ENCODE measurements around the gene PYGM.

DNA sequence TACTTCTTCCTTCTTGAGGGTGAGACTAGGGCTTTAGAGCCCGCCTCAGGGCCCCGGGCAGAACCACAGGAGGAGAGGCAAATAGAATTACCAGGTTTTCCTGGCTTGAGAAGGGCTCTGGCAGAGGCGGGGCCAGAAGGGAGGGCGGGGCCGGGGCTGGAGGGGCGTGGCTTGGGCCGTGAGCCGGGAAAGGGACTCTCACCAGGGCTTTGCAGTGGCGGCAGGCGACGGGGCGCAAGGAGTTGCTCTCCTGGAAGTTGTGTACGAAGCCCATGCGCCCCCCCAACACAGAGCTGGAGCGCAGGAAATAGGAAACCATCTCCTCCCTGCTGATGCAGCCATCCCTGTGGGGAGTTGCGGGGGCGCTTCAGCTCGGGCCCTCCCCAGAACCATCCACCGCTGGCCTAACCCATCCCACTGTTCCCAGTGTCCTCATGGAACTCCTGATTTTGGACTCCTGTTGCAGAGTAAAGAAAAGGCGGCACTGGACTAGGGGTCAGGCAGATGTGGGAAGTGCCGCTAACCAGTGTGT lies 29.9 kb downstream of the PYGM start:
- TF ChIP-seq YY1 (IDR thresholded peaks at IDR 0.05; ENCODE audit: insufficient read depth, insufficient read length), result no peak
- TF ChIP-seq SUZ12 (IDR thresholded peaks at IDR 0.05; ENCODE audit: extremely low read depth, insufficient read depth, insufficient read length), result no peak
- no peak for TF ChIP-seq ZNF274 (IDR thresholded peaks at IDR 0.05; ENCODE audit: low read depth, low read length)
